Stimulated activated CD4-positive, alpha-beta T cell treated with anti-CD3 and anti-CD28 coated beads, Interleukin-2, amount 100 ng/mL, for 24 hours (primary cell): ENCODE data around the gene SPDYE2.
"Not testable (repeated sequence)": the region's sequence is repeated elsewhere in the genome, so short reads cannot be mapped to it uniquely, and the experiment has no call there.

Experiments
- DNase-seq, 2 donors: peaks; one replicate each; pipeline ENCODE4 v3.0.0-alpha.2; 2020

Gene SPDYE2

GRCh38 chr7:102550808-102551422, at the start of gene SPDYE2:
TSS of gene SPDYE2 (plus strand) at chr7:102551226. CDS start at chr7:102553256, 2,030 bp downstream.
- not testable (repeated sequence) for DNase-seq

- DNase-seq = not testable (repeated sequence)
Observed at GRCh38 chr7:102503141-102503540, 47.9 kb upstream of the SPDYE2 start.

- not testable (repeated sequence) for DNase-seq
Observed at GRCh38 chr7:102505298-102506185, 45.5 kb upstream of the SPDYE2 start.

- DNase-seq = not testable (repeated sequence)
Observed at GRCh38 chr7:102507410-102508088, 43.5 kb upstream of the SPDYE2 start.

GRCh38 chr7:102510575-102510974, 40.5 kb upstream of the SPDYE2 start:
- DNase-seq = not testable (repeated sequence)

- not testable (repeated sequence) for DNase-seq
Observed at GRCh38 chr7:102511860-102512522, 39.0 kb upstream of the SPDYE2 start.

GRCh38 chr7:102512642-102513221, 38.3 kb upstream of the SPDYE2 start:
- not testable (repeated sequence) for DNase-seq

GRCh38 chr7:102514881-102515721, 35.9 kb upstream of the SPDYE2 start:
- not testable (repeated sequence) for DNase-seq

GRCh38 chr7:102515889-102516288, 35.1 kb upstream of the SPDYE2 start:
- not testable (repeated sequence) for DNase-seq

GRCh38 chr7:102516951-102517350, 34.1 kb upstream of the SPDYE2 start:
- not testable (repeated sequence) for DNase-seq

GRCh38 chr7:102517550-102518147, 33.4 kb upstream of the SPDYE2 start, which contains the start of gene RASA4B:
TSS of gene RASA4B (minus strand) at chr7:102517777. CDS start at chr7:102517710, 67 bp downstream.
- not testable (repeated sequence) for DNase-seq

- DNase-seq = not testable (repeated sequence)
Observed at GRCh38 chr7:102520797-102521196, 30.2 kb upstream of the SPDYE2 start.

- DNase-seq = not testable (repeated sequence)
Observed at GRCh38 chr7:102524803-102525202, 26.2 kb upstream of the SPDYE2 start.

- DNase-seq = not testable (repeated sequence)
Observed at GRCh38 chr7:102527182-102527581, 23.8 kb upstream of the SPDYE2 start.

GRCh38 chr7:102527822-102528793, 22.9 kb upstream of the SPDYE2 start:
- not testable (repeated sequence) for DNase-seq

- not testable (repeated sequence) for DNase-seq
Observed at GRCh38 chr7:102531583-102531982, 19.4 kb upstream of the SPDYE2 start.

GRCh38 chr7:102532127-102532526, 18.9 kb upstream of the SPDYE2 start:
- DNase-seq = not testable (repeated sequence)

- not testable (repeated sequence) for DNase-seq
Observed at GRCh38 chr7:102535062-102535615, 15.9 kb upstream of the SPDYE2 start.

GRCh38 chr7:102540604-102541003, 10.4 kb upstream of the SPDYE2 start:
- not testable (repeated sequence) for DNase-seq
